Right ventricle myocardium inferior (tissue), 1 donor: ENCODE data around the gene RD3L. TPM values are rescaled to one million over a fixed set of nuclear protein-coding genes. Genes with fewer than 3 reads are reported as not detected.

ENCODE experiments used
- ATAC-seq: fragments of 200-7000 bp; cut with Tn5 transposase; one replicate; pipeline ENCODE4 v1.9.1; 2020; ENCODE audit warnings: mild to moderate bottlenecking, moderate library complexity
- DNase-seq: peaks from one replicate; pipeline ENCODE4 v3.0.0; 2021; ENCODE audit errors: missing footprints
- intact Hi-C: fragments of 100-400 bp; cut with DNase I; formaldehyde crosslinking; loops from one replicate; pipeline ENCODE4 v1.11.0; 2022
- total RNA-seq: library from RNA; stranded (reverse); fragmentation: NEBNext Ultra II Directional; extraction: Animal tissue kit (Norgen Biotek cat#: 25700); gene quantifications from one replicate; pipeline ENCODE4 v1.2.1, GENCODE V29; 2021
- donor health status: DM: no; HTN: yes; CAD: no; lungs with severe emphysema.

Gene RD3L
- total RNA-seq, 1 donor from 2014 or later, result 25.1 TPM

- ATAC-seq (no peak), DNase-seq (no peak)
- intact Hi-C loops, result no loop called here
These were observed 43.0 kb downstream of the RD3L start for GRCh38 chr14:103899316-103899715.

DNA sequence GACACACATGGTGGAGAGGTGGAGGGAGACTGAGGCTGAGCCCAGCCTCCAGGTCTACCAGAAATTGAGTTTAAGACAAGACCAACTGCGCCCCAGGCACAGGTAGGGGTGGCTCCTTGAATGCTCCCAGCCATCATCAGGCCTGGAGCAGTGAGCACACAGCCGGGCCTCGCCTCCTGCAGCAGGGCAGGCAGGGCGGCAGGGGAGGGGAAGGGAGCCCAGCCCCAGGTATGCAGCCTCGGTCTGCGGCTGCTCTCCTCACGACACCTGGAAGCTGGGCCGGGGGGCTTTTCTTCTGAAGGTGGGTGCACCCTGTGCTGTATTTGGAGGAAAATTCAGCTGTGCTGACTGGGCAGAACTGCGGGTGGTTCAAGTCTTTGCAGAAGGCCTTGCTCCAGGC, 43.6 kb downstream of the RD3L start:
- ATAC-seq (no peak), DNase-seq (no peak)
- intact Hi-C loops, result no loop called here

DNA sequence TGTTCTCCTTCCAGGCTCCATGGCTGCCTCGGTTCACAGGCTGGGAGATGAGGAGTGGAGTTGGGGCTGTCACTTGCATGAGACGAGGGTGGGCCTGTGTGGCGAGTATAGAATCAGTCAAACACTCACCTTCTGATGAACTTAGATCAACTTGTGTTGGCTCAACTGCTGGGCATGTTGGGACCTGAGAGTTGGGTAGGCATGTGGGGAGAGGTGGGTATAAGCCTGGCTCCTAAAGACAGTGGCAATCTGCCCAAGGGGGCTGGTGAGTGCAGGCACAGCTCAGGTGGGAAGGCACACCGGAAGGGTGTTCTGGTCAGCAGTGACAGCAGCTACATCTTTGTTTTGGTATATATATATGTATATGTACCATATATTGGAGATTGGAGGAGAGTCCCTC, 44.1 kb downstream of the RD3L start:
- DNase-seq, result peak; percentile 4
- ATAC-seq, result no peak
- intact Hi-C loops, result no loop called here

DNA sequence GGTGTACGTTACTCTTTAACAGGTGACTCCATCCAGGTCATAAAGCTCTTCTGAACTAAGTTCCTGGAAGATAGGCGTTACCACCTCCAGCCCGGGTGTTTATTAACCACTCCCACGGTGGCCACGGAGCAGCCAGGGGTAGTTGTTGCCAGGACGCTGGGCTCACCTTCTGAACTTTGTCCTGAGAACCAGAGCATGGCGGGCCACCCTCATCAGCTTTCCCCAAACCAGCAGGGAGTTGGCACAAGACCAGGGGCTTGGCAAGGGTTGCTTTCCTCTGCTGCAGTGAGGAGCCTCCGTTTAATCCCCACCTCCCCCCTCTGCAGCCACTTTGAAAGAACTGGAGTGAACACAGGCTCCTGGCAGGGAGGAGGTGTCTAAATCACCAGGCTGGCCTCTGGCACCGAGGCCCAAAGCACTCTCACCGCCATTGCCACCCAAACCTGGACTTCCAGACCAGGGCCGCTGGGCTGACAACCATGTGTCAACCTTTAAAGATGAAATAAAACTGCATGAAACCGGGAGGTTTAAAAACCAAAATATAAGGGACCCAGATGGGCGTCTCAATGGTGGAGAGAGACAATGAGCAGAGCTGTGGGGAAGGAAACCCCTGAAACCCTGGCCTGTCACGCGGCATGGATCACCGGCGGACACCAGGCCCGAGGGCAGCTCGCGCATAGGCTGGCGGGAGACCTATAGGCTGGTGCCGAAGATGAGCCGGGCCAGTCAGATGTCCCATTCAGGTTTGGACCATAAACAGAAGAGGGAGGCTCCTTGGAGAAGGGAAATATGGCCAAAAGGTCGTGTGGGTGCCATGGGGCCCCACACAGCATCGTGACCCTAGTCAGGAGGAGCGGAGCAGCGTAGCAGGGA, 45.0 kb downstream of the RD3L start:
- ATAC-seq (peak; percentile 63), DNase-seq (peak; percentile 65)
- intact Hi-C loops, result no loop called here

DNA sequence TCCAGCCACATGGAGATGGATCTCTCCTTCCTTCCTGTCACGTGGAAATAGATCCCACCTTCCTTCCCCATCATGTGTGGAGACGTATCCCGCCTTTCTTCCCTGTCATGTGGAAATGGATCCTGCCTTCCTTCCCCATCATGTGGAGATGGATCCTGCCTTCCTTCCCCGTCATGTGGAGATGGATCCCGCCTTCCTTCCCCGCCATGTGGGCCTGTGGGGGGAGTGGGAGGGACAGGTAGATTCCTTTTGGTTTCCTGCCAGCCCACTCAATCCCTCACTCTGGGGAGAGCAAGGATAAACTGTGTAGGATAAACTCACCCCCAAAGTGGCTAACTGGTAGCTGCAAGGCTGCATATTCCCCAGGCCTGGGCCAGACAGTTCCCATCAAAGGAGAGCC, 45.8 kb downstream of the RD3L start:
- DNase-seq (no peak), ATAC-seq (no peak)
- intact Hi-C loops, result no loop called here

DNA sequence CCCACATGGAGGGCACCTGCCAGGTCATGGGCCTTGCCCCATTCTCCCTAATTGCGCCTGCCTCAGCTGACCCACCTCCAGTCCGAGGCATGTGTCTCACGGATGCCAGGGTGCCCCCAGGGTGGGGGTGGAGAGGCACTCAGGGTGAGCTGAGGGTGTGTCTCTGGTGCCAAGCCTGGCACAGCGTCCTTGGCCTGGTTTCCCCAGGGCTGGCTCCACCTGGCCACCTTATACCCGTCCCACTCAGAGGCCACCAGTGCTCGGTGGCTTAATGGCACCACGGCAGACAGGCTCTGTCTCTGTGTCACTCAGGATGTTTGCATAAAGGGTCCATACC, 47.6 kb downstream of the RD3L start:
- intact Hi-C loops, result no loop called here
- peak; percentile 11 for DNase-seq
- no peak for ATAC-seq

- ATAC-seq (no peak), DNase-seq (peak; percentile 56)
- intact Hi-C loops, result no loop called here
These were observed 48.2 kb downstream of the RD3L start for GRCh38 chr14:103894034-103894722.

DNA sequence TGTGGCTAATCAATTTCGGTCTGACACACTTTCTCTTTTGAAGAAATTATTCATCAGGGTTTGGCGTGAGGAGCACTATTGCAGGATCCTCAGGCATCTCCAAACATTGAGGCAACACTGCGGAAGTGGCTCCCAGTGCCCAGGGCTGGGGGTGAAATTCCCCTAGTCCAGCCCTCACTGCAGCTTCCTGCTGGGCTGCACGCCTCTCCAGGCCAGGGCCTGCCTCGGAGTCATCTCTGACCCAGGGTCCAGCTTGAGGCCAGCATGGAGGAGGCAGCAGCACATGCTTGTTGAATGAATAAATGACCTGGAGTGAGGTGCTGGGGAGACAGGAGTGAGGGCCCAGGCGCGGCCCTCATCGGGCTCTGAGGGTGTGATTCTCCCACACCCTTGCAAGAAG, 50.1 kb downstream of the RD3L start:
- no peak for ATAC-seq
- intact Hi-C loops, result no loop called here
- DNase-seq, result peak; percentile 53

GRCh38 chr14:103891667-103892215, 50.6 kb downstream of the RD3L start:
- no peak for ATAC-seq
- intact Hi-C loops, result no loop called here
- peak; percentile 9 for DNase-seq

DNA sequence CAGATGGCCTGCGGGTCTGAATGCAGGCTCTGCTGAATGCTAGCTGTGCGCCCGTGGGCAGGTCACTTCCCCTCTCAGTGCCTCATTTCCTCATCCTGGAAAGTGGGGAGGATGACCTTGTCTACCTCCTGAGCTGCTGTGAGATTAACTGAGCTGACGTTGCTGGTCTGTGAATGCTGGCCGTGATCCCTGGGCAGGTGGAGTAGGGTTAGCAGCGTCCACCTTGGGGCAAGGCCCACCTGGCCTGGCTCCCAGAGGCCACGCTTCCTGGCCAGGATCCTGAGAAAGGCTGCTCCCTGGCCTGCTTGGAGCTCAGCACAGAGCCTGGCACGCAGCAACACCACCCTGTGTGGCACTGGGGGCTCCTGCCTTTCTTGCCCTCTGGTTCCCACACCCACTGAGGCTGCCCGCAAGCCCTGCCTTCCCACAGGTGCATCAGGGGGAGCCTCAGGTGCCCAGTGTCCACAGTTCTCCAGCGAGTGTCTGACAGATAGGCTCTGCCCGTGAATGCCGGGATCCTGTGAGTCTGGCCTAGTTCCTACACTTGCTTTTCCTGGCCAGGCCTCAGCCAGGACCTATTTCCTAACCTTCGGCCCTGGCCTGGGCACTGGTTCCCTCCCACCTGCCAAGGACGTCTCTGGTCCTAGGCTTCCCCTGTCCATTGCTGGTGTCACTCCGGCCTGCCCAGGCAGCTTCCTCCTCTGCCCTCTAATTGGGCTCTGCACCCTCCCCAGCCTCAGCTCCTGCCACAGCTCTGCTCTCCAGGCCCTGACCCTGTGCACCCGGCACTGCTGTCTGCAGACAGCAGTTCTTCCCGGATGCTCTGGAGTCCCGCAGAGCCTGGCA, 51.3 kb downstream of the RD3L start:
- ATAC-seq (peak; percentile 12), DNase-seq (peak; percentile 60)
- intact Hi-C loops, result no loop called here

Other genes with a start within 250 kb of the RD3L start
- gene XRCC3, start 227.1 kb downstream of the RD3L start, total RNA-seq, result 2.8 TPM
- 46.9 TPM for gene ZFYVE21, start 226.7 kb downstream of the RD3L start, total RNA-seq
- 101 TPM for gene PPP1R13B, start 95.0 kb downstream of the RD3L start, total RNA-seq
- 2.5 TPM for gene TDRD9, start 14.1 kb downstream of the RD3L start, total RNA-seq
- gene ASPG, start 143.2 kb upstream of the RD3L start, total RNA-seq, result 27.5 TPM
- 6.4 TPM for gene KIF26A, start 196.1 kb upstream of the RD3L start, total RNA-seq